ENCODE results near the gene BCL2L1. TPM values are rescaled to one million over a fixed set of nuclear protein-coding genes. Genes with fewer than 3 reads are reported as not detected.
"Not testable (repeated sequence)": the region's sequence is repeated elsewhere in the genome, so short reads cannot be mapped to it uniquely, and the experiment has no call there.

The BCL2L1 gene
- total and polyA plus RNA-seq, 9 donors: 21.7 to 65.1 (median 40.2) TPM

GRCh38 chr20:31653561-31653960, 69.1 kb downstream of the BCL2L1 start:
- DNase-seq: no peak
- Histone ChIP-seq H3K36me3 (no peaks in the 10 kb centered on the region), H3K27ac (no peak overlapping the region), H3K9me3 (no peaks in the 10 kb centered on the region), H3K4me3 (no peak overlapping the region), H3K4me1 (ENCODE audit: insufficient read depth) (no peaks in the 10 kb centered on the region), H3K27me3 (no peaks in the 10 kb centered on the region)
- WGBS, 3 donors: 15 to 24% (median 16%) methylated on average over 5 of the region's 5 CpGs
- TF ChIP-seq EP300 (IDR thresholded peaks at IDR 0.05) (no peak), POLR2A (IDR thresholded peaks at IDR 0.05) (no peak), CTCF (IDR thresholded peaks at IDR 0.05) (no peak)
- intact Hi-C loops (cut with DNase I): no loop called here

DNA sequence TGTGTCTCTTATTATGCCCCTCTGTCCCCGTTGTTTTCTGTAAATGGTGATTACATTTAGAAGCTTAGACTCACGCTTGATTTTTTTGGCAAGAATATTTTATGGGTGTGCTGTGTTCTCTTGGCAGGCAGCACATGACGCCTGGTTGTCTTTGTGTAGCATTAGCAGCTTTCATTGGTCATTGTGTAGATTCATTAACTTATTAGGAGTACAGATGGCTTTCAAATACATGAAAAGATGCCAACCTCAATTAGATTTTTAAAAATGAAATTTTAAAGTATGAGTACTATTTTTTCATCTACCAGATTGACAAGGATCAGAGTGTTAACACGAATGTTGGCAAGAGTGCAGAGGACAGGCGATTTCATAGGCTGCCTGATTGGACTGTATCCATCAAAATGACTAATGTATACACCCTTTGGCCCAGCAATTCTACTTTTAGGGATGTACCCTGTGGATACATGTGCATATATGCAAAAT, 69.7 kb downstream of the BCL2L1 start:
- 8 to 14% (median 10%) methylated on average over 5 of the region's 5 CpGs for WGBS, 3 donors
- TF ChIP-seq CTCF (IDR thresholded peaks at IDR 0.05) (no peak), EP300 (IDR thresholded peaks at IDR 0.05) (no peak), POLR2A (IDR thresholded peaks at IDR 0.05) (no peak)
- Histone ChIP-seq H3K27me3 (no peaks in the 10 kb centered on the region), H3K9me3 (no peaks in the 10 kb centered on the region), H3K4me1 (ENCODE audit: insufficient read depth) (no peaks in the 10 kb centered on the region), H3K36me3 (no peaks in the 10 kb centered on the region), H3K27ac (no peak overlapping the region), H3K4me3 (no peak overlapping the region)
- no peak for DNase-seq
- intact Hi-C loops (cut with DNase I): no loop called here

- H3K4me3 ChIP-seq; H3K4me1 ChIP-seq (ENCODE audit: insufficient read depth); DNase-seq; H3K27me3 ChIP-seq; H3K27ac ChIP-seq; H3K9me3 ChIP-seq; H3K36me3 ChIP-seq; intact Hi-C loops (cut with DNase I): not testable (repeated sequence)
- 69 to 76% (median 73%) methylated on average over 3 of the region's 3 CpGs for WGBS, 3 donors
Observed at GRCh38 chr20:31648104-31648503, 74.6 kb downstream of the BCL2L1 start.

DNA sequence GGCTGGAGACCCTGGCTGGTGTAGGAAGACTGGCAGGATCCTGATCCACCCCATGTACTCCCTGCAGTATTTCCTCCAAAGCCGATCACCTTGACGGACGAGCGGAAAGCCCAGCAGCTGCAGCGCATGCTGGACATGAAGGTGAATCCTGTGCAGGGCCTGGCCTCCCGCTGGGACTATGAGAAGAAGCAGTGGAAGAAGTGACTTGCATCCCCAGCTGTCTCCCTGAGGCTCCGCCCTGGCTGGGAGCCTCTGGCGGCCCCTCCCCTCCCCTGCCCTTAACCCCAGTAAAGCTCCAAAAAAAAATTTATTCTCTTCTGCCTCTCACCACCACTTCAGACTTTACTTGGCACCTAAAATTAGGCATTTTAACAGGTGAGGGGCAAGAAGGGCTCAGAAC, 78.0 kb downstream of the BCL2L1 start:
- TF ChIP-seq CTCF (IDR thresholded peaks at IDR 0.05) (no peak), EP300 (IDR thresholded peaks at IDR 0.05) (no peak), POLR2A (IDR thresholded peaks at IDR 0.05) (no peak)
- Histone ChIP-seq H3K27ac (no peak overlapping the region), H3K4me3 (no peak overlapping the region), H3K36me3 (no peaks in the 10 kb centered on the region), H3K9me3 (no peaks in the 10 kb centered on the region), H3K27me3 (no peaks in the 10 kb centered on the region), H3K4me1 (ENCODE audit: insufficient read depth) (no peaks in the 10 kb centered on the region)
- intact Hi-C loops (cut with DNase I): no loop called here
- WGBS, 3 donors: 57 to 64% (median 59%) methylated on average over 8 of the region's 8 CpGs
- no peak for DNase-seq

DNA sequence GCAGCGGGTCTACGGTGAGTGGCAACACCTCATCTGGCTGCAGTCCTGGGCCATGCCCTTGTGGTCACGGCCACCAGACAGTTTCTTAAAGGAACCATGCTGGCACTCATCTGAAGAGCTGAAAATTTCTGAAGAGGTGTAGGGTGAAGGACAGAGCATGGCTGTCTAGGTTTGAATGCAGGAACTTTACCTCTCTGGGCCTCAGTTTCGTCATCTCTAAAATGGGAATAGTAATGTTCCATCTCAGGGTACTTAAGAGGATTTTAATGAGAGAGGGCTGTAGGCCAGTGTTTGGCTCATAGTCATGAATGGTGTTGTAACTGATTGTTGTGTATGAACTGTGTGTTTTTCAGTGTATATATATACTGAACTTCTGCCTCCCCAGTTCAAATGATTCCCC, 79.1 kb downstream of the BCL2L1 start:
- Histone ChIP-seq H3K4me1 (ENCODE audit: insufficient read depth) (no peaks in the 10 kb centered on the region), H3K36me3 (no peaks in the 10 kb centered on the region), H3K9me3 (no peaks in the 10 kb centered on the region), H3K27me3 (no peaks in the 10 kb centered on the region), H3K27ac (no peak overlapping the region), H3K4me3 (no peak overlapping the region)
- TF ChIP-seq POLR2A (IDR thresholded peaks at IDR 0.05): no peak
- no peak for TF ChIP-seq EP300 (IDR thresholded peaks at IDR 0.05)
- no peak for DNase-seq
- WGBS, 3 donors: 75 to 80% (median 79%) methylated on average over 4 of the region's 4 CpGs
- intact Hi-C loops (cut with DNase I): no loop called here

Data from ovary (tissue), 9 donors.